HG03064 (cell line): Measurements from ENCODE around the gene DUSP22.

Source experiments
- ATAC-seq: cut with Tn5 transposase; IDR thresholded peaks from one replicate; pipeline ENCODE4 v1.9.1; 2021; ENCODE audit warnings: low read depth; ENCODE audit not compliant: unreplicated experiment

The DUSP22 gene

DNA sequence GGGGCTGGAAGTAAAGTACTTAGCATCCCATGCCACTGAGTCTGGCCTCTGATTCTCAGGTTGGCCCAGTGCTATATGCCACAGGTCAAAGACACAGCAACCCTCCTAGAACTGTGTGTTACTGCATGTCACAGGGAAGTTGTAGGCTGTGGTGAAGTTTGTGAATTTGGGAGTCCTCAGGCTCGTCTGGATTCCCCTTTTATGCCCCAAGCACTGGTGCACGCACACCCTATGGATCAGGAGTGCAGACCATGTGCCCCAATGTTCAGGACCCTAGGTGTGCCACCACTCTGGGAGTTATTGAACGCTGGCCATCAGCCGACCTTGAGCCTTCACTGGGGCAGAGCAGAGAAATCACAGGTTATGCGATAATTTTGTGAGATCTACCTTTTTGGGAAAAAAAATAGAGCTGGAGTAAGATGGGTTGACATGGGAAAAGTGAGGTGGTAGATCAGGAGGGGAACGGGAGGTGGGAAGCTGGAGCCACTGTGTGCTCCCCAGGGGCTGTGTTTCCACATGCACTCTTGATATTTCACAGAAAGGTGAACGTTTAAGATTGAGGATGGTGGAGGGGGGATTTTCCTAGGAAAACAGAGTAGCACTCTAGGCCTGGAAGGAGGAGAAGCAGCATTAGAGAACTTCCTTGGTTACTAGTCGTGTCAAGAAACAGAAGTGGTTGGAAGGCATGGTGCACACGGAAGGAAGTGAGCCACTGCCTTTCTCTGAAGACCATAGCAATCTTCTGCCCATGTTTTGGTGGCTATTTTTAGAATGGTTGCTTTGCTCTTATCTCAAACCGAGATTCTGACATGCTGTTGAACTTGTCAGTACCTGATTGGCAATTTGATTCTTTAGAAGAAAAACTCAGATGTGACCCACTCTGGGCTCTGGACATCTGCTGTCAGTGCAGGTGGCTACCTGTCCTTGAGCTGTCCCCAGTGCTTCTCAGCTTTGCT lies 44.1 kb downstream of the DUSP22 start:
- peak; percentile 36 for ATAC-seq

- no peak for ATAC-seq
Observed at GRCh38 chr6:337805-338368, 45.6 kb downstream of the DUSP22 start.

DNA sequence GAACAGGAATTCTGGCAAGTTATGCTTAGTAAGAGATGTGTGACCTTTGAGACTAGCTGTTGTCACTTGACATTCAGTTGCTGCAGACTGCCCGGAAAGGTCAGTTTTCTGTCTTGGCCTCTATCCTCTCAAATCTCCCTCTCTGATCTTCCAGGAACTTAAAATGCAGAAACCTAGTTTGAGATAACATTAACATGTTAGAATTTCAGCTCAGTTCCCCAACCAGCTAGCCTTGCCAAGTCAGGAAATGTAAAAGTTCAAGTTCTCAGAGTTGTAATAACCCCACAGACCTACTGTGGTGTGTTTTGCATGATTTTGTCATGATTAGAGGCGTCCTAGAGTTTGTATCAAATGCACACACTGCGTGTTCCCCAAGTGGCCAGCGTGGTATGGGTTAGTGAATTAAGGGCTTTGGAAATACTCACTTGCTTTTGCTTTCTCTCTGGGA lies 46.6 kb downstream of the DUSP22 start:
- no peak for ATAC-seq

DNA sequence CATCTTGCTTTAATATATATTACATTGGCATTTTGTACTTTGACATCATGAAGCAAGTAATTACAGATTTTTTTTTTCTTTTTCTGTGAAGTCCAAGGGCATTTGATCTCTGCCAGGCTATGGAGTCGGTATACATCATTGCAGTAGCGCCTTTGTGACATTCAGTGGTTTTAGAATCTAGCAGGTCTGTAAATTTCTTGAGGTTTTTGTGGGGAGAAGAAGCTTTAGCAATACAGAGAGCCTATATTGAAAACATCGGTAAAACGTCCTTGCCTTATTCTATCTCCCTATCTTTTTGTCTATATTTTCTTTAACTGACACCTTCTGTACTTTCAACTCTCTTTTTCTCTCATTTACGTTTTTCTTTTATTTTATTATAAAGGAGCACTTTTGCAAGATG lies 47.2 kb downstream of the DUSP22 start:
- ATAC-seq, result no peak

- ATAC-seq, result no peak
Observed at GRCh38 chr6:340186-340955, 48.1 kb downstream of the DUSP22 start.

DNA sequence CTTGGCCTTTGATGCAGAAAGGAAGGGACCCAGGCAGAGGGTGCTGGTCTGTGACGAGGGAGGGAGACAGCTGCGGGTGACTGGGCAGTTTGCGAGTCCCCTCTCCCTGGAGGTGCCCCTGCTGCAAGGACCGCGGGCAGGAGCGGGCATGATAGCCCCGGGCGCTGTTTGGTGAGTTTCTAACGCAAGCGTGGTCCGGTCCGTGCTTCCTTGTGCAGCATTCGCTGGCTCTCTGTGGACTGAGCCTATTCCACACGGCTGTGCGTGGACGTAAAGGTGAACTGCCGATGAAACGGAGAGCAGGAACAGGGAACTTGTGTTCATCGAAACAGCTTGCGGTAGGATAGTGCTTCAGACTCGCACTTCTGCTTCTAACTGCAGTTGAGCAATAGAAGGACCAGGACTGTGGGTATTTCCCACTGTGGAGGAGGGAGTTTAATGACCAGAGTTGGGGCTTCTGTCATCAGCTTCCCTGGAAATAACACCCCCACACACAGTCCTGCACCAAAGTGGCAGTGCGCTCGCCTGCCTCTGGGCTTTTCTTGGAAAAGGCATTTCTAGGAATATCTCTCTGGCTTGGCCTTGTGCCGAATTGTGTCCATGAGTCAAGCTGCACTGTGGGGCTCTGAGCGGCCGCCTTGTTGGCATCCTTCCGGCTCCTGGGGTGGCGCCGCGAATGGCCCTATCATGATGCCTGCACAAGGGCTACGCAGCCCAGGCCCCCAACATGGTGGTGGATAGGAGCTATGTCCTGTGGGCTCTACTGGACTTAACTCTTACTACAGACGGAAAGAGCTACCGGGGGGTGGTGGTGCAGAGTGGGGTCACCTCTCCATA lies 48.9 kb downstream of the DUSP22 start:
- ATAC-seq, result no peak

- peak; percentile 51 for ATAC-seq
Observed at GRCh38 chr6:341914-342831, 49.9 kb downstream of the DUSP22 start.

- no peak for ATAC-seq
Observed at GRCh38 chr6:342832-343179, 50.5 kb downstream of the DUSP22 start.

DNA sequence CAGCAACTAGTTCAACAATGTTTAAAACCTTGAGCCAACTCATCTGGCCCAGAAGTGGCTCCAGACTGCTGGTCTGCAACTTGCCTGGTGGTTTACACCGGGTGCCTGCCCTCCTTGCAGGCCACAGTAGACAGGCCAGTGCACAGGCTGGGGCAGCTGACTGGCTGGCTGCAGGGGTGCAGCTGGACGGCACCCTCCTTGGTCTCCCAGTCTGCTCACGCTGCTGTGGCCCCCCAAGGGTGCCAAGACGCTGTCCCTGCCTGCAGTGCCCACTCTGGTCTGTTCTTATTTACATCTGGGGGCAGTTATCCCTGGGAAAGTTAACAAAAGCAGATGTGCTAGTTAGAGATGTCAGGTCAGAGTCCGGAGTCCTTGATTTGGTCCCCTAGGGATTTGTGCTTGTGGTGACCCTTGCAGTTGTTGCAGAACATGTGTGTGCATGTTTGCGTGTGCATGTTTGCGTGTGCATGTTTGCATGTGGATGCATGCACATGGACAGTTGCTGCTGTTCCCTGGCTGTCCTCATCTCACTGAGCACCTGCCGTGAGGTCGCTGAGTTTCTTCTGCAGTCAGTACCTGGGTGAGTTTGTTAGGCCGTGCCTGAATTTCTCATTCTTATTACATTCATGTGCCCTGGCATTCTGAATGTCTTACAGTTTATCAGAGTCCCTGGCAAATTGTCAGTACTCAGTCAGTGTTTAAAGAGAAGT lies 51.1 kb downstream of the DUSP22 start:
- no peak for ATAC-seq

DNA sequence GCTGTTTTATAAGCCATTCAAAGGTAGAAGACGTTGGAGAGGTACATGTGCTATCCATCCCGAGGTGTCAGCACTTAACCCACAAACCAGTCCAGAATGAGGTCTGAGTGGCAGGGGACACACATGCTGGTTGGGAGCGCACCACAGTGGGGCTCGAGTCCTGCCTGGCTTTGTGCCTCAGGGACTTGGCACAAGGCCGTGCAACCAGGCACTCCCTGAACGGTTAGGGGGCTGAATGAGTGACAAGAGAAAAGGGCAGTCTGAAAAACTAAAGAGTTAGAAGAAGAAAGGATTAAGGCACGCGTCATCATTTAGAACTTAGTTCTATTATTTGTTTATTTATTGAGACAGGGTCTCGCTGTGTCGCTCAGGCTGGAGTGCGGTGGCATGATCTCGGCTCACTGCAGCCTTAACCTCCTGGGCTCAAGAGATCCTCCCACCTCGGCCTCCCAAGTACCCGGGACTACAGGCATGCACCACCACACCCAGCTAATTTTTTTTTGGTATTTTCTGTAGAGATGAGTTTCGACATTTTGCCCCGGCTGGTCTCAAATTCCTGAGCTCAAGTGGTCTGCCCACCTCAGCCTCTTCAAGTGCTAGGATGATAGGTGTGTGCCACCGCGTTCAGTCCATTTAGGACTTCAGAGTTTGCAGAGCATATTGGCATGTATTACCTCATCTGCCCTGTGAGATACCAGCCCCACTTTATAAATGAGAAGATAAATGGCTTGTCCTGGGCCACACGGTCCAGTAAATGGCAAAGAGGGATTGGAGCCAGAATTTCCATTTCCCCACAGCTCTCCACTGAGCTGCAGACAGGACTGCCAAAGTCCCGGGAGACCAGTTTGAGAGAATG lies 51.9 kb downstream of the DUSP22 start:
- no peak for ATAC-seq

- no peak for ATAC-seq
Observed at GRCh38 chr6:344816-345340, 52.6 kb downstream of the DUSP22 start.

GRCh38 chr6:345747-346385 lies 53.6 kb downstream of the DUSP22 start:
- no peak for ATAC-seq

- no peak for ATAC-seq
Observed at GRCh38 chr6:346386-347030, 54.2 kb downstream of the DUSP22 start.

GRCh38 chr6:347232-347631 lies 54.9 kb downstream of the DUSP22 start:
- ATAC-seq, result peak; percentile 68

DNA sequence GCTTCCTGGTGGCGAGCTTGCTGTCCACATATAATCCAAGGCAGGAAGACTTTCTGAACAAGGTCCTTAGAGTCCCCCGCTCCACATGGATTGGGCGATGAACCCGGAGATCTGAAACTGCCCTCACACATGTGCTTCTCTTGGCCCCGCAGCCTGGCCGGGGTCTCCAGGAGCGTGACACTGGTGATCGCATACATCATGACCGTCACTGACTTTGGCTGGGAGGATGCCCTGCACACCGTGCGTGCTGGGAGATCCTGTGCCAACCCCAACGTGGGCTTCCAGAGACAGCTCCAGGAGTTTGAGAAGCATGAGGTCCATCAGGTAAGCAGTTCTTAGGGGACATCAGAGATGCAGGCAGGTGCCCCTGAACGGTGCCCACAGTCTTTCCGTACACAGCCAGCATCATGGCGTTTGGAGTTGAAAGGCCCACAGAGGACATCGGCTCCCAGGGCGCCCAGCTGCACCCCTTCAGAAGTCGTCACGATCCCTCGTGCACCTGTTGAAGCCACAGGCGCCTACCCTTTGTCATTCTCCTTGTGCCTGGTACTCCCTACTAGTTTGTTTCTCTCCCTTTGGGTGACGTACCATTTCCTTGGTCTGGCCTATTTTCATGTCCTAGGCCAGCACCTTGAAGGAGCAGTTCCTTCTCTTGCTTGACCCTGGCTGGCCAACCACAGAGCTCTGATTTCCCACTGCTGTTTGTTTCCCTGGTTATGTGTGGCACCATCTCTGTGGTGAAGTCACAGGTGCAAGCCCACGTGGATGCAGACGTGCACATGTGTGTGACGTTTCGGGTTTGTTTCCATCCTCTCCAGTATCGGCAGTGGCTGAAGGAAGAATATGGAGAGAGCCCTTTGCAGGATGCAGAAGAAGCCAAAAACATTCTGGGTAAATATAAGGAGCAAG lies 55.9 kb downstream of the DUSP22 start:
- no peak for ATAC-seq
